Tibial nerve (tissue), 4 donors: ENCODE measurements around the gene SP100. TPM values are rescaled to one million over a fixed set of nuclear protein-coding genes. Genes with fewer than 3 reads are reported as not detected.

ENCODE experiments used
- DNase-seq, 2 donors: peaks; one replicate each; pipeline ENCODE4 v3.0.0-alpha.2; 2019; ENCODE audit warnings: low spot score in 2 of 2
- H3K27ac ChIP-seq, 4 donors: fragments of 200-600 bp; sonication (generic) in 3 of 4; one replicate each; pipeline ENCODE4 v1.5.1; 2017 to 2019; ENCODE audit warnings: mild to moderate bottlenecking in 1 of 4
- H3K27me3 ChIP-seq, 2 donors: fragments of 200-600 bp; sonication (generic) in 1 of 2; one replicate each; pipeline versions ENCODE4 v1.5.1 to v1.6.0; 2017 to 2019
- H3K36me3 ChIP-seq, 3 donors: fragments of 200-600 bp; sonication (generic); one replicate each; pipeline ENCODE4 v1.5.1; 2018 to 2019
- H3K4me1 ChIP-seq, 4 donors: fragments of 200-600 bp; sonication (generic) in 3 of 4; one replicate each; pipeline ENCODE4 v1.5.1; 2017 to 2019
- H3K4me3 ChIP-seq, 4 donors: fragments of 200-600 bp; sonication (generic) in 3 of 4; one replicate each; pipeline ENCODE4 v1.5.1; 2017 to 2019; ENCODE audit warnings: mild to moderate bottlenecking in 1 of 4, moderate library complexity in 1 of 4
- H3K9me3 ChIP-seq, 4 donors: fragments of 200-600 bp; sonication (generic) in 3 of 4; one replicate each; pipeline ENCODE4 v1.5.1; 2017 to 2019
- EP300 ChIP-seq, 2 donors: sonication (generic); formaldehyde crosslinking; IDR thresholded peaks; one replicate each; pipeline ENCODE4 v1.6.1; 2017; ENCODE audit warnings: antibody characterized with exemption in 2 of 2, mild to moderate bottlenecking in 1 of 2
- POLR2A ChIP-seq, 2 donors: fragments of 450-650 bp; IDR thresholded peaks; one replicate each; pipeline ENCODE4 v1.6.1; 2017; ENCODE audit warnings: antibody characterized with exemption in 2 of 2, mild to moderate bottlenecking in 2 of 2, moderate library complexity in 2 of 2
- WGBS, 2 donors: methylation state at CpG; one replicate each; pipeline ENCODE4 v1.1.5; 2018; 5-methylcytosine and 5-hydroxymethylcytosine counted together
- total RNA-seq, 4 donors: library from RNA; depleted of rRNA; stranded (reverse); fragments of >200 nt; gene quantifications; one replicate each; pipeline ENCODE4 v1.1.0, GENCODE V29; 2016
- TF ChIP-seq, protein P1 (sequence below), 5 experiments: fragments of 200-600 bp in 3 of 5; fragments of 450-650 bp in 2 of 5; sonication (generic) in 3 of 5; IDR thresholded peaks; one replicate each; pipeline ENCODE4 v1.5.1; 2016 to 2019; ENCODE audit warnings: antibody characterized with exemption in 5 of 5, mild to moderate bottlenecking in 3 of 5, moderate library complexity in 2 of 5

The SP100 gene
- total RNA-seq, 4 donors from 2014 or later = 84.1 to 126 (median 108) TPM

DNA sequence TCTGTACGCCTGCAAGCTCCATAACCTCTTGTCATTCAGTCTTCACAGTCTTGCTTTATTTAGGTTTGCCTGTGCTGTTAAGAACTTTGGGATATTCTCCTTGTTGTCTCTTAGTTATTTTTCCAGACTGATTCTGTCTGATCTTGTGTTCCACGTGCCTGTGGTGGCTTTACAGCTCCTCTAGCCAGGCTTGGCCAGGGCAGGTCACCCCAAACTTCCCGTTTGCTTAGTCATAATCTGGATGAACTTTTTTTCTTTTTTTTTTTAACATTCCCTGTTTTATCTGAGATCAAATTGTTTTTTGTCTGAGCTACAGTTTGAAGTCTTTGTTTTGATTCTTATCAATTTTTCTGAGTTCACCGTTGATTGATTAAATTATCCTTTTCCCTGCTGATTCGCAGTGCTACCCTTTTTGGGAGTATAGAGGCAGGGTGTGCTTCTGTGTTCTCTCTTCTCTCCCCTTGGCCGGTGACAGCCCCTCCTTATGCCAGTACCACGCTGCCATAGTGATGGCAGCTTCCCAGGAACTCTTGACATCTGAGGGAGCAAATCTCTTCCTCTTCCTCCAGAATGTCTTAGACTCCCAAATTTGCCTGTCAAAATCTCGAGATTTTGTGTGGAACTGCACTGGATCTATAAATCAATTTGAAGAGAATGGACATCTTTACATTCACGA lies 2.5 kb downstream of the SP100 start:
- no peaks in the 10 kb centered on the region for H3K36me3 ChIP-seq
- H3K27me3 ChIP-seq = no peaks in the 10 kb centered on the region
- DNase-seq = no peak
- H3K4me3 ChIP-seq = peak overlapping the region in 3 of 4 donors; percentile 52 to 63 (median 56)
- 49 to 53% methylated on average over 9 of the region's 9 CpGs for WGBS, 2 donors
- TF ChIP-seq POLR2A (IDR thresholded peaks at IDR 0.05) (no peak), EP300 (IDR thresholded peaks at IDR 0.05) (peak in 1 of 2 donors; percentile 27)
- no peaks in the 10 kb centered on the region for H3K9me3 ChIP-seq
- H3K27ac ChIP-seq = peak overlapping the region in 3 of 4 donors; percentile 59 to 98 (median 95)
- peaks cover 3 to 84% (median 20%) of the 10 kb centered on the region in 4 donors for H3K4me1 ChIP-seq

- DNase-seq = no peak
- Histone ChIP-seq H3K9me3 (no peaks in the 10 kb centered on the region), H3K4me3 (peak overlapping the region in 1 of 4 donors; percentile 56), H3K27ac (peak overlapping the region in 1 of 4 donors; percentile 98), H3K4me1 (peaks cover 3 to 86% (median 25%) of the 10 kb centered on the region in 4 donors), H3K36me3 (peaks cover 0 to 2% (median 0%) of the 10 kb centered on the region in 3 donors), H3K27me3 (no peaks in the 10 kb centered on the region)
- 84% methylated on average over 4 of the region's 4 CpGs for WGBS, 2 donors
- no peak for TF ChIP-seq EP300 (IDR thresholded peaks at IDR 0.05)
Observed at GRCh38 chr2:230419181-230419580, 3.2 kb downstream of the SP100 start.

DNA sequence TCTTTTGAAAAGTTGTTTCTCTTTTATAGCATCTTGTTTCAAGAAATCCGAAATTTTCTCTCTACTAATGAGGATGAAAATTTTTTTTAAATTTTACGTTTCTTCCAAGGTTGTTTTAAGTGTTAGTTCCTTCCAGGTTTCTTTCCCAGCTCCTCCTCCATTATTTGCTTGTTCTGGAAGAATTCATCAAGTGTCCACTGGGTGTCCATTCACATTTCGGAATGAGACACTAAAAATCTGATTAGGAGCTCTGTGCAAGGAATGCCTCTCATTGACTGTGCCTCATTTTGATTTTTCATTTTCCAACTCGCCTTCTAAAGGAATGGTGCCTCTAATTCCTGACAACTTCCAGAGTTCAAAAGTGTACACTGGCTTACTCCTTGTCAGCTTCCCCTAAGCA lies 6.1 kb downstream of the SP100 start:
- no peaks in the 10 kb centered on the region for H3K27me3 ChIP-seq
- peaks cover 3 to 90% (median 24%) of the 10 kb centered on the region in 4 donors for H3K4me1 ChIP-seq
- peaks cover 0 to 5% (median 0%) of the 10 kb centered on the region in 3 donors for H3K36me3 ChIP-seq
- no peak overlapping the region for H3K4me3 ChIP-seq
- no peak for DNase-seq
- no peaks in the 10 kb centered on the region for H3K9me3 ChIP-seq
- no peak for TF ChIP-seq POLR2A (IDR thresholded peaks at IDR 0.05)
- TF ChIP-seq, protein P1, sequence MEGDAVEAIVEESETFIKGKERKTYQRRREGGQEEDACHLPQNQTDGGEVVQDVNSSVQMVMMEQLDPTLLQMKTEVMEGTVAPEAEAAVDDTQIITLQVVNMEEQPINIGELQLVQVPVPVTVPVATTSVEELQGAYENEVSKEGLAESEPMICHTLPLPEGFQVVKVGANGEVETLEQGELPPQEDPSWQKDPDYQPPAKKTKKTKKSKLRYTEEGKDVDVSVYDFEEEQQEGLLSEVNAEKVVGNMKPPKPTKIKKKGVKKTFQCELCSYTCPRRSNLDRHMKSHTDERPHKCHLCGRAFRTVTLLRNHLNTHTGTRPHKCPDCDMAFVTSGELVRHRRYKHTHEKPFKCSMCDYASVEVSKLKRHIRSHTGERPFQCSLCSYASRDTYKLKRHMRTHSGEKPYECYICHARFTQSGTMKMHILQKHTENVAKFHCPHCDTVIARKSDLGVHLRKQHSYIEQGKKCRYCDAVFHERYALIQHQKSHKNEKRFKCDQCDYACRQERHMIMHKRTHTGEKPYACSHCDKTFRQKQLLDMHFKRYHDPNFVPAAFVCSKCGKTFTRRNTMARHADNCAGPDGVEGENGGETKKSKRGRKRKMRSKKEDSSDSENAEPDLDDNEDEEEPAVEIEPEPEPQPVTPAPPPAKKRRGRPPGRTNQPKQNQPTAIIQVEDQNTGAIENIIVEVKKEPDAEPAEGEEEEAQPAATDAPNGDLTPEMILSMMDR (IDR thresholded peaks at IDR 0.05) = no peak
- no peak for TF ChIP-seq EP300 (IDR thresholded peaks at IDR 0.05)
- 72 to 76% methylated on average over 4 of the region's 4 CpGs for WGBS, 2 donors
- H3K27ac ChIP-seq = no peak overlapping the region

DNA sequence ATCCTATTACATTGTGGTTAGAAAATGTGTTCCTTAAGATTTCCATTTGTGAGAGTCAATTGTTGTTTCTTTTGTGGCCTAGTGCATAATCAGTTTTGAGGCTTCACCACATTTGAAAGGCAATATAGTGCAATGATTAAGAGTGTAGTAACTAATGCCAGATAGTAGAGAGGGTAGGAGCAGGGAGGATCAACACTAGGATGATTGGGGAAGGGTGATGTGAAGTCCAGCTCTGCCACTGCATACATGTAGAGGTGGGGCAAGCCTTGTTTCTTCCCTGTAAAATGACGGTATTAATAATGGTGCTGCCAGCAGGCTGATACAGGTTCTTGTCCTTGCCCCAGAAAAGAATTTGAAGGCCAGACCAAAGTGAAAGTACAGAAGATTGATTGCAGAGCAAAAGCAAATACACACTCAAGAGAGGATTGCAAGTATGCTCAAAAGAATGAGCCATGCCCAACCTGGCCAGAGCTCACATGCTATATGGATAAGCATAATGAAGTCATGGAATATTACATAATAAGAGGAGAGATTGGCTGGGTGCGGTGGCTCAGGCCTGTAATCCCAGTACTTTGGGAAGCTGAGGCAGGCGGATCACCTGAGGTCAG lies 8.0 kb downstream of the SP100 start:
- Histone ChIP-seq H3K36me3 (peaks cover 0 to 23% (median 12%) of the 10 kb centered on the region in 3 donors), H3K27ac (peak overlapping the region in 1 of 4 donors; percentile 11), H3K9me3 (peaks cover 0 to 5% (median 1%) of the 10 kb centered on the region in 4 donors), H3K4me1 (peaks cover 0 to 73% (median 19%) of the 10 kb centered on the region in 4 donors), H3K27me3 (no peaks in the 10 kb centered on the region), H3K4me3 (peak overlapping the region in 1 of 4 donors; percentile 1)
- DNase-seq = no peak
- TF ChIP-seq, protein P1 (IDR thresholded peaks at IDR 0.05) = no peak
- TF ChIP-seq EP300 (IDR thresholded peaks at IDR 0.05) (no peak), POLR2A (IDR thresholded peaks at IDR 0.05) (no peak)
- WGBS, 2 donors = 88 to 94% methylated on average over 3 of the region's 3 CpGs

- peaks cover 0 to 37% (median 16%) of the 10 kb centered on the region in 3 donors for H3K36me3 ChIP-seq
- TF ChIP-seq EP300 (IDR thresholded peaks at IDR 0.05) = no peak
- no peak for TF ChIP-seq POLR2A (IDR thresholded peaks at IDR 0.05)
- TF ChIP-seq, protein P1 (IDR thresholded peaks at IDR 0.05) = no peak
- DNase-seq = no peak
- peaks cover 0 to 60% (median 11%) of the 10 kb centered on the region in 4 donors for H3K4me1 ChIP-seq
- H3K4me3 ChIP-seq = no peak overlapping the region
- peaks cover 0 to 17% (median 6%) of the 10 kb centered on the region in 4 donors for H3K9me3 ChIP-seq
- H3K27ac ChIP-seq = no peak overlapping the region
- 71 to 79% methylated on average over 1 of the region's 1 CpG for WGBS, 2 donors
- H3K27me3 ChIP-seq = no peaks in the 10 kb centered on the region
Observed at GRCh38 chr2:230425377-230425776, 9.4 kb downstream of the SP100 start.

DNA sequence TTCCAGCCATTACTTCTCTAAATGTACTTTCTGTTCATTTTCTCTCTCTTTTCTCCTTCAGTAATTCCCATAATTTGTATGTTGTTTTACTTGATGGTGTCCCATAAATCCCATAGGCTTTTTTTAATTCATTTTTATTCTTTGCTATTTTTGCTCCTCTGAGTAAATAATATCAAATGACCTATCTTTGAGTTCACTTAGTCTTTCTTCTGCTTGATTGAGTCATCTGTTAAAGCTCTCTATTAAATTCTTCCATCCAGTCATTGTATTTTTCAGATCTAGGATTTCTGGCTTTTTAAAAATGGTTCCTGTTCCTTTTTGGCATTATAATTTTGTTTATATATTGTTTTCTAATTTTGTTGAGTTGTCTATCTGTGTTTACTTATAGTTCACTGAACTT lies 13.5 kb downstream of the SP100 start:
- TF ChIP-seq POLR2A (IDR thresholded peaks at IDR 0.05) = no peak
- TF ChIP-seq, protein P1 (IDR thresholded peaks at IDR 0.05) = no peak
- no peak for TF ChIP-seq EP300 (IDR thresholded peaks at IDR 0.05)
- DNase-seq = no peak
- no peak overlapping the region for H3K4me3 ChIP-seq
- H3K27me3 ChIP-seq = no peaks in the 10 kb centered on the region
- H3K36me3 ChIP-seq = peaks cover 0 to 54% (median 16%) of the 10 kb centered on the region in 3 donors
- H3K4me1 ChIP-seq = peaks cover 0 to 31% (median 4%) of the 10 kb centered on the region in 4 donors
- H3K27ac ChIP-seq = no peak overlapping the region
- peaks cover 0 to 24% (median 6%) of the 10 kb centered on the region in 4 donors for H3K9me3 ChIP-seq
